T-helper 1 cell (primary cell): ENCODE measurements around the gene KCNK3.
"Not testable (repeated sequence)": the region's sequence is repeated elsewhere in the genome, so short reads cannot be mapped to it uniquely, and the experiment has no call there.

ENCODE experiments used
- DNase-seq, 5 donors: peaks; one replicate each; pipeline ENCODE4 v3.0.0-alpha.2; 2012 to 2020
- total RNA-seq, 4 donors: gene quantifications; one replicate each; lab custom pipeline; 2026; lab: John Stamatoyannopoulos, UW

Gene KCNK3
- total RNA-seq: 0 reads per million in 4 donors

DNA sequence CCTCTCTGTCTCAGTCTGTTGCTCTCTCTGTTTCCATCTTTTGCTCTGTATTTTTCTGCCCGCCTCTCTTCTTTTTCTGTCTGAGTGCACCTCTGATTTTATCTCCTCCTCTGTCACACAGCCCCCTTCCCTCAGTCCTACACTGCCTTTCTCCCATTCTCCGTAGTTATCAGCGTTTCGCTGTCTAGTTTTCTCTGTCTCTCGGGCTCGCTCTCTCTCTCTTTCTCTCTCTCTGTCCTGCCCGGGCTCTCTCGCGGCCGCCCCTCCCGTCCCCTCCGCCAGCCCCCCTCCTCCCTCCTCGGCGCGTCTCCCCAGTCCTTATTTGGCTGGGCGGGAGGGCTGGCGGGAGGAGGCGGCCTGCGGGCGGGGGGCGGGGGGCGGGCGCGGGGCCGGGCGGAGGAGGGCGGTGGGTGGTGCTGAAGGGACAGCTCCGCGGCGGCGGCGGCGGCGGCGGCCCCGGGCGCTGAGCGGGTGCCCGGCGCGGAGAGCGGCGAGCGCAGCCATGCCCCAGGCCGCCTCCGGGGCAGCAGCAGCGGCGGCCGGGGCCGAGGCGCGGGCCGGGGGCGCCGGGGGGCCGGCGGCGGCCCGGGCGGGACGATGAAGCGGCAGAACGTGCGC, at the start of gene KCNK3:
KCNK3 (plus strand) TSS at position 444 of the 618 bp plus-strand sequence; CDS start at position 598, 154 bp downstream.
- peak in 2 of 5 donors; percentile 17 to 24 for DNase-seq

DNA sequence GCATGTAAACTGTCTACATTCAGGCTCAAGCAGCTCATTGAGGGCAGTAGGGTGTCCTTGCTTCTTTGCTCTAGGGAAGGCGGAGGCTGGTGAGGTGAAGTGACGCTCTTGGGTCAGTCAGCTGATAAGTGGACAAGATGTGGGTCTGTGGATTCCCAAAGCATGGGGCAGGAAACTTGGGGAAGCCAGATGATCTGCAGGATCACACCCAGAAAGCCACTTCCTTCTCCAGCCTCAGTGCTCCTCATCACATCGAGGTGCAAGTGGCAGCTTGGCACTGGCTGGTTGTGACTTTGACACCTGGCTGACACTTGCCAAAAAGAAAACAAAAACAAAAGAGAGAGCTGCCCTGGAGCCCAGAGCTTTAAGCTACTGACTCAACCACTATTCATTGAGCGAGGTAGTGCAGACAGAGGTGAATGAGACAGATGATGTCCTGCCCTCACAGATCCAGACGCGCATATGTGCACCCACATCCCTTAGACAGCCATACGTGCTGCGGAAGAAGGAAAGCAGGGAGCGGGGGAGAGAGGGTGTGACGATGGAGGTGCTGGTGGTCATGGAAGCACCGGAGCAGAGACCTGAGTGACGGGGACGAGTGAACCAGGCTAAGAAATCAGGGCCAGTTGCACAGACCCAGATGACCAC, 48.2 kb upstream of the KCNK3 start:
- no peak for DNase-seq

DNA sequence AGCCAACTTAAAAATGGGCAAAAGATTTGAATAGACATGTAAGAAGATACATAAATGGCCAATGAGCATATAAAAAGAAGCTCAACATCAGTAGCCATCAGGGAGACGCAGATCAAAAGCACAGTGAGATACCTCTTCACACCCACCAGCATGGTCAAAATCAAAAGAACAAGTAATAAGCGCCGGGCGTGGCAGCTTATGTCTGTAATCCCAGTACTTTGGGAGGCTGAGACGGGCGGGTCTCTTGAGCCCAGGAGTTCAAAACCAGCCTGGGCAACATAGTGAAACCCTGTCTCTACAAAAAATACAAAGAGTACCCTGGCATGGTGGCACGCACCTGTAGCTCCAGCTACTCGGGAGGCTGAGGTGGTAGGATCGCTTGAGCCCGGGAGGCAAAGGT, 46.8 kb upstream of the KCNK3 start:
- DNase-seq: no peak

DNA sequence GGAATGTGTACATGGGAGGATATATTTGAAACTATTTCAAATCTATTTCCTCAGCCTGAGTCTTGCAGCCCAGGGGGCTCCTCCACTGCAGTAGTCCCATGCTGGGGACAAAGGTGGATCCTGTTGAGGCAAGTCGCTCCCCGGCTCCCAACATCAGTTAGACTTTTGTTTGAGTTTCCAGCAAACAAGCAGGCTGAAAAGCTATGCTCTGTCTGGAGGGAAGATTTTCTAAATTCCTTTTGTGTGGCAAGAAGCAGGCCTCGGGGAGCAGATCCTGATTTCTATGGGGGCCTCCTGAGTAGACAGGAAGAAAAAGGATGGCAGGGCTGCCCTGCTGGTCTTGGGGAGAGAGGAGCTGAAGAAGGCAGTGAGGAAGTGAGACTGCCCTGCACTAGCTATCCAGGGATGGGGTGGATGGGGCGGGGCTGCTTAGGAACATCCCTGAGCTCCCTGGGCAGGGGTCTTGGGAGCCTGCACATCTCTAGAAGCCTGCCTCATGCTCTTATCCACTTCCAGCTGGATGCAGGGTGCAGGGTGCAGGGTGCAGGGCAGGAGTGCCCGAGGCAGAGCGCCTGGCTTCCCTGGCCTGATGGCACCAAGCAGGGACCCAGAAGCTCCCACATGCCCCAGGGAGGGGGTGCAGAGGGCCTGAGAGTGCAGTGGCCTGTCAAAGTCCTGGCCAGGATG, 45.4 kb upstream of the KCNK3 start:
- DNase-seq: no peak

- DNase-seq: no peak
Observed at GRCh38 chr2:26647981-26648380, 44.5 kb upstream of the KCNK3 start.

GRCh38 chr2:26648516-26648915, 44.0 kb upstream of the KCNK3 start:
- DNase-seq: no peak

- DNase-seq: no peak
Observed at GRCh38 chr2:26649322-26649721, 43.2 kb upstream of the KCNK3 start.

GRCh38 chr2:26649992-26650712, 42.4 kb upstream of the KCNK3 start:
- no peak for DNase-seq

DNA sequence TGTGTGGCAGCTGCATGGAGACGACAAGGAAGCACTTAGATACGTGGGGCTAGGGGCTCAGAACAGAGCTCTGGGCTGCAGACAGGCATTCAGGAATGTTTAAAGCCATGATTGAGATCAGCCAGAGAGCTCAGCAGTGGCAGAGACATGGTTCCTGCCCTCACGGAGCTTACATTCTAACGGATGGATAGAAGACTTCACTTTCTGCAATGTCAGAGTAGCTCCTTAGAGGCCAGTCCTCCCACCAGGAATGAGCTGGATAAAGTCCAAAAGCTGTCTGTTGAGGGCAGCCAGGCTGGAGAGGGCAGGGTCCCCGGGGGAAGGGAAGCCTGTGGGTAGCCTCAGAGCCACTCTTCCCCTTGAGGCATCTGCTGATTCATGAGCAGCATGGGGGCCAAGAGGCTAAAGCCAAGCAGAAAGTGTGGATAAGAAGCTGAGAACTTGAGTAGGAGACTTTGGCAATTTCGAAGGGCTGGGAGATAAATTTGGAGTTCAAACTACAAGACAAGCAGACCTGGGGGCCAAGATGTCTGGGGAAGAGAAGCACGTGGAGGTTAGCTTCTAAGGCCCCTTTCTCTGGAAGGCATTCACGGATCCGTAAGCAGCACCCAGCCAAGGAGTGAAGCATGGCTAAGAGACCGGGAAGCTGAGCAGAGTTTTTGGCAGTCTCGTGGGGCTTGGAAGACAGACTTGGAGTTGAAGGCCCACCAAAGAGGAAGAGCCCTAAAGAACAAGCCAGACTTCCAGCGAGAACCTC, 41.6 kb upstream of the KCNK3 start:
- DNase-seq: no peak

DNA sequence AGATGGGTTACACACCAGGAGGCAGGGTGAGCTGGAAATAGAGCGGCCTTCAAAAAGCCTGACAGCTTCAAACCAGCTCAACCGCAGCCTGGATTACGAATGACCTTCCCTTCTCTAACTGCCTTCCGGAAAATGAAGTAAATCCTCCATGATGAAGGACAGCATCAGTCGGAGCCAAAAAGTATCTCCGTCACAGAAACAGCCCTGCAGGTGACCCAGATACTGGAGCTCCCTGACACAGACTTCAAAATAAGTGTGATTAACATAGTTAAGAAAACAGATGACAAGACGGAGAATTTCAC, 41.1 kb upstream of the KCNK3 start:
- DNase-seq: no peak

- DNase-seq: no peak
Observed at GRCh38 chr2:26651799-26652198, 40.7 kb upstream of the KCNK3 start.

GRCh38 chr2:26652361-26653041, 40.0 kb upstream of the KCNK3 start:
- DNase-seq: no peak

GRCh38 chr2:26653207-26654060, 39.1 kb upstream of the KCNK3 start:
- DNase-seq: no peak

DNA sequence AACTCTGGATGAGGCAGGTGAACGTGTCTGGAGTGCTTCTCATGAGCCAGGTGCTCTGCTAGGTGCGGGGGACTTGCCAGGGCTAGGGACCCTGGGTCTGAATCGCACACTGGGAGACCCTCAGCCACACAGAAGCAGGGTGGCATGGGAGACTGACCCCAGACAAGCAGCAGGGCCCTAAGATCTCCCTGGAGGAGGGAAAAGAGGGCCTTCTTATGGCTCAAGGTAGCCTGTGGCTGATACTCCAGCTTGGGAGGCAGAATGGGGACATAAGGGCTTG, 38.5 kb upstream of the KCNK3 start:
- no peak for DNase-seq

- DNase-seq: not testable (repeated sequence)
Observed at GRCh38 chr2:26655120-26655519, 37.4 kb upstream of the KCNK3 start.

GRCh38 chr2:26655611-26656195, 36.8 kb upstream of the KCNK3 start:
- no peak for DNase-seq

GRCh38 chr2:26657265-26657664, 35.3 kb upstream of the KCNK3 start:
- no peak for DNase-seq

DNA sequence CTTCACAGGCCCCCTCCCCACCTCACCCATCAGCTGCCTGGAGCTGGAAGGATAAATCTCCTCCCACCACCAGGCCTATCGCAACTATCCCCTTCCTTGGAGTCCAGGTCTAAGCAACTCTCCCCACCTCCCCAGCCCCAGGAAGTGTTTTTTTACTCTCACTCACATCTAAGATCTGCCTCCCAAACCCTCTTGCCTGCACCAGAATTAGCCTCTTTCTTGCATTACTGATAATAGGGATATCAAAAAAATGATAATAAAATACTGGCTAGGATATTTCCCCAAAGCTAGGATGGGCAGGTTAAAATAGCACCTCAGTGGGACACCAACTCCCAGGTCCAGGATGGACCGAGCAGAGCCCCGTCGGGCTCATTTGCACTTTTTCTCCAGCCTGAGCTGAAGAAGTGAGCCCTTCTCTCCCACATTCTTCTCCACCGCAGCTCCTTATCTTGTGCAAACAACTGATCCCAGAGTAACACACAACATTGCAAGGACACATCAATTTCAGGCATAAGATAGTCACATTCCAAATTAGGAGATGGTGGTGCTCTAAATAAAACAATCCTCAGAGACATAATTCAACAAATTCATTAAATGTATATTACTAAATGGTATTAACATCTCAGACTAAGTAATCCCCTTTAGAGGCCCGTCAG, 33.7 kb upstream of the KCNK3 start:
- no peak for DNase-seq

GRCh38 chr2:26660363-26660962, 32.1 kb upstream of the KCNK3 start:
- DNase-seq: no peak

DNA sequence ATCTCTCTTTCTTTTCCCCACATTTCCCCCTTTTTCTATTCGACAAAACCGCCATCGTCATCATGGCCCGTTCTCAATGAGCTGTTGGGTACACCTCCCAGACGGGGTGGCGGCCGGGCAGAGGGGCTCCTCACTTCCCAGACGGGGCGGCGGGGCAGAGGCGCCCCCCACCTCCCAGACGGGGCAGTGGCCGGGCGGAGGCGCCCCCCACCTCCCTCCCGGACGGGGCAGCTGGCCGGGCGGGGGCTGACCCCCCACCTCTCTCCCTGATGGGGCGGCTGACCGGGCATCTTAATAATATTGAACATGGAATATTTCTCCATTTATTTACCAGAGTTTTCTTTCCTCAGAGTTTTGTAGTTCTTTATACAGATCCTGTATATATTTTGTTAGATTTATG, 27.2 kb upstream of the KCNK3 start:
- DNase-seq: not testable (repeated sequence)
